Left lung (tissue), 10 donors: ENCODE data around the gene TNFRSF18. TPM values are rescaled to one million over a fixed set of nuclear protein-coding genes. Genes with fewer than 3 reads are reported as not detected.

Experiments used
- ATAC-seq: fragments of 200-7000 bp; cut with Tn5 transposase; one replicate; pipeline ENCODE4 v1.9.1; 2020; ENCODE audit warnings: moderate library complexity
- DNase-seq, 4 donors: peaks; one replicate each; pipeline ENCODE4 v3.0.0-alpha.2; 2013 to 2020
- H3K27ac ChIP-seq, 2 donors: fragments of 200-600 bp; sonication (generic) in 1 of 2; one replicate each; pipeline versions ENCODE4 v1.5.0 to v1.8.0; 2020 to 2021
- H3K27me3 ChIP-seq, 2 donors: fragments of 200-600 bp; sonication (generic) in 1 of 2; one replicate each; pipeline versions ENCODE4 v1.5.0 to v1.8.0; 2020 to 2021
- H3K36me3 ChIP-seq, 2 donors: fragments of 200-600 bp; sonication (generic) in 1 of 2; one replicate each; pipeline versions ENCODE4 v1.5.0 to v1.8.0; 2020 to 2021
- H3K4me1 ChIP-seq, 2 donors: fragments of 200-600 bp; one replicate each; pipeline ENCODE4 v1.8.0; 2021
- H3K4me3 ChIP-seq, 2 donors: fragments of 200-600 bp; sonication (generic) in 1 of 2; one replicate each; pipeline versions ENCODE4 v1.5.0 to v1.8.0; 2020 to 2021; ENCODE audit warnings: mild to moderate bottlenecking in 1 of 2
- H3K9me3 ChIP-seq, 2 donors: fragments of 200-600 bp; sonication (generic) in 1 of 2; one replicate each; pipeline versions ENCODE4 v1.5.0 to v1.8.0; 2020 to 2021
- intact Hi-C, 2 donors: fragments of 100-400 bp; cut with DNase I; formaldehyde crosslinking; loops; one replicate each; pipeline versions ENCODE4 v1.11.2 to v1.14.2; 2022
- microRNA-seq, 2 donors: library from miRNA; unstranded; fragments of <30 nt; microRNA quantifications; one replicate each; pipeline ENCODE4, GENCODE V29; 2019
- polyA plus RNA-seq, 6 donors: library from polyadenylated mRNA; unstranded; fragments of 120-200 nt; gene quantifications; one replicate each; pipeline ENCODE4 v1.2.1, GENCODE V29; 2013; ENCODE audit not compliant: insufficient read length in 6 of 6
- total RNA-seq, 2 donors: library from RNA; stranded (reverse); fragmentation: NEBNext Ultra II Directional; extraction: Animal tissue kit (Norgen Biotek cat#: 25700); gene quantifications; one replicate each; pipeline ENCODE4 v1.2.1, GENCODE V29; 2021
- TF ChIP-seq, protein P1 (sequence below), 2 donors: fragments of 200-600 bp; sonication (generic) in 1 of 2; IDR thresholded peaks; one replicate each; pipeline versions ENCODE4 v1.5.0 to v1.8.0; 2021; ENCODE audit warnings: antibody characterized with exemption in 2 of 2
- donor health status: DM: no; HTN: yes; CAD: no.
- donor health status: DM: no; HTN: no; CAD: no.

Gene TNFRSF18
- total and polyA plus RNA-seq, 8 donors, result 0.38 to 1.3 (median 0.62) TPM

DNA sequence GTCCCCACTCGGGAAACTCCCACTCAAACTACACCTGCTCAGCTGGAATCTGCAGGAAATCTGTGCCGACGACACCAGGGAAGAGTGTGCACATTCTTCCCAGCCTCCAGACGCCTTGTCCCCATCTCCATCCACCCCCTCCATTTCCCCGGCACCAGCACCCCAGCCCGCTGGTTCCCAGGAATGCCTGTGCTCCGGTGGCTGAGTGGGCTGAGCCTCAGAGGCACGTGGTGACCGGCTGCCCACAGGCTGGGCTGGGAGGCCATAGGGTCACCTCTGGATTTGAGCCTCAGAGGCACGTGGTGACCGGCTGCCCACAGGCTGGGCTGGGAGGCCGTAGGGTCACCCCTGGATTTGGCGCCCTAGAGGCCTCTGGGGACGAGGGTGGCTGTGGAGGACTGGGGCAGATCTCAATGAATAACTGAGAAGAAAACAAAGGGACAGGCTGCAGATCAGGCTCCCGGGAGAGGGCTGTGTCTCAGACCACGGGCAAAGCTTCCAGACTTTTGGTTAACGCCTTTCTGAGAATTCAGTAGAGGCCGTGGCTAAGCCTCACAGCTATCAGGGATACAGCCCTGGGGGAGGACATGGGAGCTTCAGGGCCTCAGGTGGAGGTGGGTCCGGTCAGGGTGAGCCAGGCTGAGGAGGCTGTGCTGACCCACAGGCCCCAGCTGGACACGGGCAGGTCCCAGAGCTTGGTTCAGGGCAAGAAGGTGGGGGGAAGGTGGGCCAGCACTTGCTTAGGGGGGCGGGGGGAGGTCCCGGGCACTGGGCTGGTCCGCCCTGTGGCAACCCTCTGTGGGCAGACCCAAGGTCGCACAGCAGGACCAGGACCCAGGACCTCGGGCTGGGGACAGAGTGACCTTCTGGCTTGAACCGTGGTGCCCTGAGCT lies 50.0 kb downstream of the TNFRSF18 start:
- Histone ChIP-seq H3K27ac (no peak overlapping the region), H3K4me1 (peaks cover 5 to 12% of the 10 kb centered on the region in 2 donors), H3K27me3 (no peaks in the 10 kb centered on the region), H3K9me3 (no peaks in the 10 kb centered on the region), H3K4me3 (no peak overlapping the region), H3K36me3 (no peaks in the 10 kb centered on the region)
- intact Hi-C loops, result no loop called here
- ATAC-seq (no peak), DNase-seq (no peak)
- TF ChIP-seq, protein P1, sequence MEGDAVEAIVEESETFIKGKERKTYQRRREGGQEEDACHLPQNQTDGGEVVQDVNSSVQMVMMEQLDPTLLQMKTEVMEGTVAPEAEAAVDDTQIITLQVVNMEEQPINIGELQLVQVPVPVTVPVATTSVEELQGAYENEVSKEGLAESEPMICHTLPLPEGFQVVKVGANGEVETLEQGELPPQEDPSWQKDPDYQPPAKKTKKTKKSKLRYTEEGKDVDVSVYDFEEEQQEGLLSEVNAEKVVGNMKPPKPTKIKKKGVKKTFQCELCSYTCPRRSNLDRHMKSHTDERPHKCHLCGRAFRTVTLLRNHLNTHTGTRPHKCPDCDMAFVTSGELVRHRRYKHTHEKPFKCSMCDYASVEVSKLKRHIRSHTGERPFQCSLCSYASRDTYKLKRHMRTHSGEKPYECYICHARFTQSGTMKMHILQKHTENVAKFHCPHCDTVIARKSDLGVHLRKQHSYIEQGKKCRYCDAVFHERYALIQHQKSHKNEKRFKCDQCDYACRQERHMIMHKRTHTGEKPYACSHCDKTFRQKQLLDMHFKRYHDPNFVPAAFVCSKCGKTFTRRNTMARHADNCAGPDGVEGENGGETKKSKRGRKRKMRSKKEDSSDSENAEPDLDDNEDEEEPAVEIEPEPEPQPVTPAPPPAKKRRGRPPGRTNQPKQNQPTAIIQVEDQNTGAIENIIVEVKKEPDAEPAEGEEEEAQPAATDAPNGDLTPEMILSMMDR (IDR thresholded peaks at IDR 0.05), result no peak

DNA sequence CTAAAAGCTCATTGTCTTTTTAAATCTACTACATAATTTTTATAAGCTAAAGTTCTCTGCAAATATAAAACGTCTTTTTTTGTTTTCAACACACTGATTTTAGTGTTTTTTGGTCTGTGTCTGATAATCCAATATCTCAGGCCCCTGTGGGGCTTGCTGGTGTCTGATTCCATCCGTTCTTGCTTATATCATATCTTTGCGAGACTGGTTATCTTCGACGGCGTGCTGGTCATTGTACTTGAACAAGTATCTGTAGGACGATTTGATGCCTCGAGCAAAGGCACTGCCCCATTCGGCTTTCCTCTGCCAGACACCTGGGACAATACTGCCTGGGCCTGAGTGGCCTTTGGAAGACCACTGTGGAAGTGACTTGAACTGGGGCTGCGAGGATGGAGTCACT lies 51.1 kb downstream of the TNFRSF18 start:
- TF ChIP-seq, protein P1 (IDR thresholded peaks at IDR 0.05), result no peak
- H3K4me1 ChIP-seq, result peaks cover 5 to 12% of the 10 kb centered on the region in 2 donors
- ATAC-seq, result no peak
- no peak overlapping the region for H3K4me3 ChIP-seq
- H3K27me3 ChIP-seq, result no peaks in the 10 kb centered on the region
- no peak overlapping the region for H3K27ac ChIP-seq
- intact Hi-C loops, result no loop called here
- no peaks in the 10 kb centered on the region for H3K9me3 ChIP-seq
- DNase-seq, result no peak
- H3K36me3 ChIP-seq, result no peaks in the 10 kb centered on the region

DNA sequence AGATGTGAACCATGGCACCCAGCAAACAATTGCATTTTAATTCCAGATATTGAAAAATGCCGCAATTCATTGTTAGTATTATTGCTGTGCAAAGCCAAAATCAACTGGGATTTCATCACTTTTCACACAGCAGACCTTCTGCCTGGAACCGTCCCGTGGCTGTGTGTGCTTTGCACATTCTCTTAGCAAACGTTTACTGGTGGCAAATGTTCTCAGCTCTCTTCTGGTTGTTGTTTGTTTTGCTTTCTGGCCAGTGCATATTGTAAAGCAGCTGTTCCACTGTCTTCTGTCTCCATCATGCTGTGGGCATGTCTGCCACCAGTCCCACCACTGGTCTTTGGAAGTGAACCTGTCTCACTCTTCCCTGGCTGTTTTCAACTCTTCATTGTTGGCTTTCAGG lies 52.5 kb downstream of the TNFRSF18 start:
- DNase-seq (no peak), ATAC-seq (no peak)
- H3K27me3 ChIP-seq, result no peaks in the 10 kb centered on the region
- no peak overlapping the region for H3K4me3 ChIP-seq
- H3K27ac ChIP-seq, result no peak overlapping the region
- peaks cover 5 to 10% of the 10 kb centered on the region in 2 donors for H3K4me1 ChIP-seq
- H3K9me3 ChIP-seq, result no peaks in the 10 kb centered on the region
- no peaks in the 10 kb centered on the region for H3K36me3 ChIP-seq
- TF ChIP-seq, protein P1 (IDR thresholded peaks at IDR 0.05), result no peak
- intact Hi-C loops, result no loop called here

Small RNA genes lying within 50 kb of the gene (microRNA-seq; reads per million reads assigned to microRNA genes)
- gene MIR200A (544 to 732 reads per million in 2 donors), gene MIR200B (2,356 to 2,497 reads per million in 2 donors), gene MIR429 (525 to 750 reads per million in 2 donors)

Other genes with a start within 250 kb of the TNFRSF18 start
- gene NOC2L, start 247.3 kb downstream of the TNFRSF18 start, total RNA-seq, result 10 to 100 TPM; 44.9 to 76.8 TPM
- gene NOC2L, start 247.3 kb downstream of the TNFRSF18 start, polyA plus RNA-seq, result 10 to 100 TPM; 49.3 to 63.0 (median 55.2) TPM
- gene KLHL17, start 246.0 kb downstream of the TNFRSF18 start, total RNA-seq, result 10 to 100 TPM; 11.8 to 17.9 TPM
- 10 to 100 TPM in 4 of 6 donors, 1 to 10 TPM in 2; 8.3 to 16.8 (median 11.2) TPM for gene KLHL17, start 246.0 kb downstream of the TNFRSF18 start, polyA plus RNA-seq
- gene PLEKHN1, start 240.1 kb downstream of the TNFRSF18 start, total RNA-seq, result 1 to 10 TPM; 3.8 to 5.1 TPM
- 1 to 10 TPM in 1 of 6 donors, under 1 TPM in 5; 0.11 to 1.1 (median 0.49) TPM for gene PLEKHN1, start 240.1 kb downstream of the TNFRSF18 start, polyA plus RNA-seq
- gene PERM1, start 224.5 kb downstream of the TNFRSF18 start, total RNA-seq, result not detected
- under 1 TPM in 4 of 6 donors, not detected in 2; 0.27 to 0.45 (median 0.36) TPM for gene PERM1, start 224.5 kb downstream of the TNFRSF18 start, polyA plus RNA-seq
- 10 to 100 TPM; 25.6 to 37.5 TPM for gene HES4, start 206.5 kb downstream of the TNFRSF18 start, total RNA-seq
- 10 to 100 TPM in 2 of 6 donors, 1 to 10 TPM in 4; 4.4 to 11.7 (median 8.7) TPM for gene HES4, start 206.5 kb downstream of the TNFRSF18 start, polyA plus RNA-seq
- 10 to 100 TPM; 75.4 to 90.0 TPM for gene ISG15, start 193.1 kb downstream of the TNFRSF18 start, total RNA-seq
- 10 to 100 TPM in 5 of 6 donors, 1 to 10 TPM in 1; 8.3 to 18.5 (median 13.4) TPM for gene ISG15, start 193.1 kb downstream of the TNFRSF18 start, polyA plus RNA-seq
- 100 to 1,000 TPM in 1 of 2 donors, 10 to 100 TPM in 1; 96.8 to 208 TPM for gene AGRN, start 186.5 kb downstream of the TNFRSF18 start, total RNA-seq
- gene AGRN, start 186.5 kb downstream of the TNFRSF18 start, polyA plus RNA-seq, result 100 to 1,000 TPM; 125 to 194 (median 149) TPM
- 1 to 10 TPM; 1.2 to 1.7 TPM for gene RNF223, start 132.3 kb downstream of the TNFRSF18 start, total RNA-seq
- gene RNF223, start 132.3 kb downstream of the TNFRSF18 start, polyA plus RNA-seq, result under 1 TPM; 0.13 to 0.31 (median 0.16) TPM
- gene C1orf159, start 90.5 kb downstream of the TNFRSF18 start, total RNA-seq, result 10 to 100 TPM in 1 of 2 donors, 1 to 10 TPM in 1; 8.0 to 14.0 TPM
- 10 to 100 TPM in 3 of 6 donors, 1 to 10 TPM in 3; 7.7 to 16.0 (median 10.1) TPM for gene C1orf159, start 90.5 kb downstream of the TNFRSF18 start, polyA plus RNA-seq
- 1 to 10 TPM in 1 of 2 donors, under 1 TPM in 1; 0.17 to 4.6 TPM for gene TTLL10, start 32.7 kb downstream of the TNFRSF18 start, total RNA-seq
- gene TTLL10, start 32.7 kb downstream of the TNFRSF18 start, polyA plus RNA-seq, result 1 to 10 TPM in 5 of 6 donors, under 1 TPM in 1; 0.63 to 3.0 (median 1.7) TPM
- gene TNFRSF4, start 7.6 kb upstream of the TNFRSF18 start, total RNA-seq, result 1 to 10 TPM; 2.8 to 3.5 TPM
- gene TNFRSF4, start 7.6 kb upstream of the TNFRSF18 start, polyA plus RNA-seq, result 1 to 10 TPM; 2.0 to 4.5 (median 2.9) TPM
- gene SDF4, start 25.4 kb upstream of the TNFRSF18 start, total RNA-seq, result 100 to 1,000 TPM; 152 to 166 TPM
- gene SDF4, start 25.4 kb upstream of the TNFRSF18 start, polyA plus RNA-seq, result 100 to 1,000 TPM in 2 of 6 donors, 10 to 100 TPM in 4; 86.7 to 124 (median 97.5) TPM
- 10 to 100 TPM; 12.6 to 25.2 TPM for gene B3GALT6, start 25.6 kb upstream of the TNFRSF18 start, total RNA-seq
- gene B3GALT6, start 25.6 kb upstream of the TNFRSF18 start, polyA plus RNA-seq, result 10 to 100 TPM; 13.2 to 21.4 (median 17.8) TPM
- 1 to 10 TPM; 1.2 to 2.2 TPM for gene C1QTNF12, start 40.1 kb upstream of the TNFRSF18 start, total RNA-seq
- gene C1QTNF12, start 40.1 kb upstream of the TNFRSF18 start, polyA plus RNA-seq, result 1 to 10 TPM in 2 of 6 donors, under 1 TPM in 4; 0.52 to 1.4 (median 0.78) TPM
- 10 to 100 TPM; 42.8 to 53.1 TPM for gene UBE2J2, start 67.3 kb upstream of the TNFRSF18 start, total RNA-seq
- 10 to 100 TPM; 45.1 to 68.6 (median 52.1) TPM for gene UBE2J2, start 67.3 kb upstream of the TNFRSF18 start, polyA plus RNA-seq
- 1 to 10 TPM; 2.1 to 4.3 TPM for gene SCNN1D, start 73.8 kb upstream of the TNFRSF18 start, total RNA-seq
- 10 to 100 TPM in 3 of 6 donors, 1 to 10 TPM in 3; 5.9 to 13.1 (median 9.4) TPM for gene SCNN1D, start 73.8 kb upstream of the TNFRSF18 start, polyA plus RNA-seq
- gene ACAP3, start 101.3 kb upstream of the TNFRSF18 start, total RNA-seq, result 10 to 100 TPM; 56.4 to 60.2 TPM
- 10 to 100 TPM; 30.8 to 73.6 (median 41.1) TPM for gene ACAP3, start 101.3 kb upstream of the TNFRSF18 start, polyA plus RNA-seq
- gene PUSL1, start 102.0 kb upstream of the TNFRSF18 start, total RNA-seq, result 10 to 100 TPM; 17.4 to 18.3 TPM
- gene PUSL1, start 102.0 kb upstream of the TNFRSF18 start, polyA plus RNA-seq, result 10 to 100 TPM in 1 of 6 donors, 1 to 10 TPM in 5; 4.3 to 10.9 (median 7.8) TPM
- 10 to 100 TPM; 67.0 to 90.4 TPM for gene INTS11, start 118.1 kb upstream of the TNFRSF18 start, total RNA-seq
- gene INTS11, start 118.1 kb upstream of the TNFRSF18 start, polyA plus RNA-seq, result 100 to 1,000 TPM; 106 to 166 (median 127) TPM
- gene CPTP, start 118.2 kb upstream of the TNFRSF18 start, total RNA-seq, result 10 to 100 TPM; 24.5 to 25.2 TPM
- 10 to 100 TPM; 10.6 to 17.6 (median 13.5) TPM for gene CPTP, start 118.2 kb upstream of the TNFRSF18 start, polyA plus RNA-seq
- under 1 TPM; 0.20 to 0.37 TPM for gene TAS1R3, start 124.7 kb upstream of the TNFRSF18 start, total RNA-seq
- under 1 TPM; 0.23 to 0.75 (median 0.41) TPM for gene TAS1R3, start 124.7 kb upstream of the TNFRSF18 start, polyA plus RNA-seq
- 10 to 100 TPM; 67.4 to 81.2 TPM for gene DVL1, start 142.8 kb upstream of the TNFRSF18 start, total RNA-seq
- gene DVL1, start 142.8 kb upstream of the TNFRSF18 start, polyA plus RNA-seq, result 10 to 100 TPM; 20.6 to 41.4 (median 28.5) TPM
- gene MXRA8, start 152.0 kb upstream of the TNFRSF18 start, total RNA-seq, result 100 to 1,000 TPM in 1 of 2 donors, 10 to 100 TPM in 1; 78.3 to 129 TPM
- 100 to 1,000 TPM; 113 to 151 (median 143) TPM for gene MXRA8, start 152.0 kb upstream of the TNFRSF18 start, polyA plus RNA-seq
- 100 to 1,000 TPM in 1 of 2 donors, 10 to 100 TPM in 1; 99.3 to 127 TPM for gene AURKAIP1, start 168.6 kb upstream of the TNFRSF18 start, total RNA-seq
- gene AURKAIP1, start 168.6 kb upstream of the TNFRSF18 start, polyA plus RNA-seq, result 10 to 100 TPM; 36.9 to 64.0 (median 48.2) TPM
- gene CCNL2, start 192.7 kb upstream of the TNFRSF18 start, total RNA-seq, result 100 to 1,000 TPM; 142 to 161 TPM
- 100 to 1,000 TPM; 250 to 405 (median 339) TPM for gene CCNL2, start 192.7 kb upstream of the TNFRSF18 start, polyA plus RNA-seq
- gene MRPL20, start 200.7 kb upstream of the TNFRSF18 start, total RNA-seq, result 100 to 1,000 TPM in 1 of 2 donors, 10 to 100 TPM in 1; 69.5 to 103 TPM
- 100 to 1,000 TPM in 3 of 6 donors, 10 to 100 TPM in 3; 90.8 to 145 (median 99.8) TPM for gene MRPL20, start 200.7 kb upstream of the TNFRSF18 start, polyA plus RNA-seq
- 10 to 100 TPM; 18.4 to 35.2 TPM for gene ANKRD65, start 214.7 kb upstream of the TNFRSF18 start, total RNA-seq
- gene ANKRD65, start 214.7 kb upstream of the TNFRSF18 start, polyA plus RNA-seq, result 10 to 100 TPM; 25.7 to 41.6 (median 31.7) TPM
- 100 to 1,000 TPM; 113 to 147 TPM for gene VWA1, start 229.1 kb upstream of the TNFRSF18 start, total RNA-seq
- 100 to 1,000 TPM in 1 of 6 donors, 10 to 100 TPM in 5; 50.0 to 104 (median 60.9) TPM for gene VWA1, start 229.1 kb upstream of the TNFRSF18 start, polyA plus RNA-seq
- 10 to 100 TPM in 1 of 2 donors, 1 to 10 TPM in 1; 9.9 to 14.9 TPM for gene ATAD3C, start 243.1 kb upstream of the TNFRSF18 start, total RNA-seq
- gene ATAD3C, start 243.1 kb upstream of the TNFRSF18 start, polyA plus RNA-seq, result 1 to 10 TPM in 5 of 6 donors, under 1 TPM in 1; 0.88 to 4.5 (median 3.1) TPM